Vagina (tissue), 2 donors: Measurements from ENCODE around the gene S100A12. TPM values are rescaled to one million over a fixed set of nuclear protein-coding genes. Genes with fewer than 3 reads are reported as not detected.

Source experiments
- DNase-seq, 2 donors: peaks; one replicate each; pipeline ENCODE4 v3.0.0-alpha.2; 2017; ENCODE audit errors: extremely low spot score in 2 of 2
- H3K27ac ChIP-seq: fragments of 200-600 bp; sonication (generic); one replicate; pipeline ENCODE4 v1.5.1; 2019
- H3K27me3 ChIP-seq: fragments of 200-600 bp; sonication (generic); one replicate; pipeline ENCODE4 v1.5.1; 2019
- H3K36me3 ChIP-seq, 2 donors: fragments of 200-600 bp; sonication (generic); one replicate each; pipeline ENCODE4 v1.5.1; 2017 to 2019
- H3K4me1 ChIP-seq: fragments of 200-600 bp; sonication (generic); one replicate; pipeline ENCODE4 v1.5.1; 2019
- H3K4me3 ChIP-seq, 2 donors: fragments of 200-600 bp; sonication (generic); 1 replicate in 1 of 2; 2 replicates in 1 of 2; pipeline ENCODE4 v1.5.1; 2016 to 2019
- H3K9me3 ChIP-seq: fragments of 200-600 bp; sonication (generic); one replicate; pipeline ENCODE4 v1.5.1; 2019
- CTCF ChIP-seq, 3 experiments: fragments of 450-650 bp in 2 of 3; fragments of 200-600 bp in 1 of 3; sonication (generic) in 1 of 3; IDR thresholded peaks; one replicate each; pipeline ENCODE4 v1.5.1; 2017 to 2019; ENCODE audit warnings: antibody characterized with exemption in 3 of 3, mild to moderate bottlenecking in 2 of 3, moderate library complexity in 2 of 3
- POLR2A ChIP-seq, 2 donors: fragments of 450-650 bp; IDR thresholded peaks; one replicate each; pipeline ENCODE4 v1.6.1; 2017; ENCODE audit warnings: antibody characterized with exemption in 2 of 2, mild to moderate bottlenecking in 2 of 2, moderate library complexity in 2 of 2
- POLR2AphosphoS5 ChIP-seq, 2 donors: sonication (generic); formaldehyde crosslinking; IDR thresholded peaks; one replicate each; pipeline ENCODE4 v1.9.0; 2017; ENCODE audit warnings: antibody characterized with exemption in 2 of 2, mild to moderate bottlenecking in 2 of 2, low read depth in 1 of 2; ENCODE audit not compliant: insufficient read depth in 1 of 2
- intact Hi-C: fragments of 100-400 bp; cut with DNase I; formaldehyde crosslinking; loops from one replicate; pipeline ENCODE4 v1.15.1; 2023
- total RNA-seq: library from RNA; depleted of rRNA; stranded (reverse); fragments of >200 nt; gene quantifications from one replicate; pipeline ENCODE4 v1.2.3, GENCODE V29; 2016

Gene S100A12
- total RNA-seq, 1 donor from 2014 or later, result 4.2 TPM

DNA sequence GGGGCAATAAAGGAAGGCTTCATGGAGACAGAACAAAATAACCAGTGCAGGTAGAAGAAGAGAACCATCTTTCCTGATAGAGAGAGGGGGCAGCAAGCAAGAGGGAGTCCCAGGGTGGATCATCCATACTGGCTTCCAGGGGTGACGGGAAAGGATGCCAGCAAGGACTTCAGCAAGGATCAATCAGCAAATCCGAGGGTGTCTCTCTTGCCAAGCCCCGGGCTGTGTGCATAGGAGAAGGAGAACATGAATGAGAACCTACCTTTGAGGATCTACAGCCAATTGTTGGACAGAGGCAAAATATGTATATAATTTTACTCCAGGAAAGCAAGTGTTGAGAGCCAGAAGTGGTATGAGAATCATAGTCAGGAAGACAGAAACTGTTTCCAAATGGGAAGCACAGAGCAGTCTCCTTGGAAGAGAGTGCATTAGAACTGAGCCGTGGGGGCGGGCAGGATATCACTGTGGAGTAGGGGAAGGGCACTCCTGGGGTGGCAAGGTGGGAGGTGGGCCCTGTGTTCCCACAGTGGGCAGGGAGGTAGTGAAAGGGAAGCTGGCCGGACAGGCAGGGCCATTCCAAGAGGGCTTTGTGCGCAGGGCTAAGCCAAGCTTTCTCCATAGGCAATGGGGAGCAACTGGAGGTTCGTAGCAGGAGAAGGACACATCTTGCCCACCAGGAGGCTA lies 18.9 kb downstream of the S100A12 start:
- intact Hi-C loops, result loop anchor here (10.0 kb wide), 1 partner anchor 108 kb away; the partner anchor contains the start of gene S100A7
- Histone ChIP-seq H3K27me3 (no peaks in the 10 kb centered on the region), H3K4me1 (no peaks in the 10 kb centered on the region), H3K4me3 (no peak overlapping the region), H3K27ac (peak overlapping the region; percentile 36), H3K36me3 (no peaks in the 10 kb centered on the region), H3K9me3 (no peaks in the 10 kb centered on the region)
- TF ChIP-seq POLR2A (IDR thresholded peaks at IDR 0.05) (no peak), CTCF (IDR thresholded peaks at IDR 0.05) (no peak), POLR2AphosphoS5 (IDR thresholded peaks at IDR 0.05; ENCODE audit: insufficient read depth in 1 of 2, low read depth in 1 of 2) (no peak)
- DNase-seq, result peak; percentile 75 to 82

DNA sequence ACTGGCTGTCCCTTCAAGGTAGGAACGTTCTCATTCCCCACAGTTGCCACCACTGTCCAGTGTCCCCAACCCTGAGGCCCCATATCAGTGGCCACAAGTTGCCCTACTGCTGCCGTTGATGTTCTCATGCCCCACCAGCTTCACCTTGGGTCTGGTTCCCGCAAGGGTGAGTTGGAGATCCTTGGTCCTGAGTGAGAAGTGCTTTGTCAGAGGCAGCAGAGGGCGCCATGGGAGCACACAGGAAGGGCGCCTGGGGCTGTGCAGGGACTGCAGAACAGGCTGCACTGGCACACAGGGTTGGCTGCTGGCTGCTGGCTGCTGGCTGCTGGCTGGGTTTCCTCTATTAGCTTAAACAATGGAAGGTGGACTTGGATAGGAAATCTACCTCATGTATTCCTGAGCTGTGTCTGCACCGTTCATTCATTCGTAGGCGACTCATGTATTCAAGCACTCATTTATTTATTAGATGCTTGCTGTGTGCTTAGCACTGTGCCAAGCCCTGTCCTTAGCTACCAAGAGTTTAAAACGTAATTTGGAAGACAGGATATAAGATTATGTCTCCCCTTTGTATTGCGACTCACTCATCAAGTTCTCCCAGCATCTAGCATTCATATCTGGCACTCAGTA lies 19.9 kb downstream of the S100A12 start:
- no peaks in the 10 kb centered on the region for H3K9me3 ChIP-seq
- no peaks in the 10 kb centered on the region for H3K4me1 ChIP-seq
- intact Hi-C loops, result loop anchor here (2.0 to 10.0 kb wide), 2 partner anchors 109 to 139 kb away; partner anchors contain the start of gene S100A7
- H3K4me3 ChIP-seq, result no peak overlapping the region
- no peaks in the 10 kb centered on the region for H3K36me3 ChIP-seq
- no peaks in the 10 kb centered on the region for H3K27me3 ChIP-seq
- no peak for TF ChIP-seq POLR2AphosphoS5 (IDR thresholded peaks at IDR 0.05; ENCODE audit: insufficient read depth in 1 of 2, low read depth in 1 of 2)
- no peak for TF ChIP-seq CTCF (IDR thresholded peaks at IDR 0.05)
- TF ChIP-seq POLR2A (IDR thresholded peaks at IDR 0.05), result no peak
- no peak overlapping the region for H3K27ac ChIP-seq
- peak; percentile 86 to 89 for DNase-seq

DNA sequence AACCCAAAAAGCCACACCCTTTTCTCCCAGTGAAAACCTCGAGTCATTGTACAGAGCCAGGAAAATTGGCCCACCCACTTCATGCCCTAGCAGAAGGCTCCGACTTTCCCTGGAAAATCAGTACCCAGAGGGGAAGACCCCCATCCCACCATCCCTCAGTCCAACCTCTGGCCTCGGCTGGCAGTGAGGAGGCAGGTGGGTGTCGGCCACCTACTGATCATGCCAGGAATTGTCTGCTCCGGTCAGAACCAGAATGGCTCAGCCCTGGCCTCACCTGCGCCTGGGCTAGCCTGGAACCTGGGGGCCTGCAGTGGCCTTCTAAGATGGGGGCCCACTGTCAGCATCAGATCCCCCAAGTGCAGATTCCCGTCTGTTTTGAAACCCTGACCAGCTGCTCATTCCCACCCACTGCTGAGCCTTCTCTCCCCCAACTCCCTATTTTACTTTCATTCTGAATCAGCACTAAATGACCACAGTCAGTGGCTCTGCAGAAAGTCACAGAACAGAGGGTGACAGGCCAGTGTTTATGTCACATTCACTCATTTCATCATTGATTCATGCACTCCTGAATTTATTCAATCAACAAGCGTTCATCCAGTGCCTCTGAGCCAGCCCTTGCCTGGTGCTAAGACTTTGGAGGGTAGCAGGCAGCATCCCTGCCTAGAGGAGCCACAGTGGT lies 20.8 kb downstream of the S100A12 start:
- DNase-seq, result peak; percentile 37 to 67
- Histone ChIP-seq H3K9me3 (no peaks in the 10 kb centered on the region), H3K27me3 (no peaks in the 10 kb centered on the region), H3K27ac (no peak overlapping the region), H3K4me3 (no peak overlapping the region), H3K36me3 (no peaks in the 10 kb centered on the region), H3K4me1 (no peaks in the 10 kb centered on the region)
- intact Hi-C loops, result loop anchor here (2.0 to 10.0 kb wide), 2 partner anchors 110 to 140 kb away; partner anchors contain the start of gene S100A7
- TF ChIP-seq POLR2A (IDR thresholded peaks at IDR 0.05) (no peak), CTCF (IDR thresholded peaks at IDR 0.05) (no peak), POLR2AphosphoS5 (IDR thresholded peaks at IDR 0.05; ENCODE audit: insufficient read depth in 1 of 2, low read depth in 1 of 2) (no peak)

DNA sequence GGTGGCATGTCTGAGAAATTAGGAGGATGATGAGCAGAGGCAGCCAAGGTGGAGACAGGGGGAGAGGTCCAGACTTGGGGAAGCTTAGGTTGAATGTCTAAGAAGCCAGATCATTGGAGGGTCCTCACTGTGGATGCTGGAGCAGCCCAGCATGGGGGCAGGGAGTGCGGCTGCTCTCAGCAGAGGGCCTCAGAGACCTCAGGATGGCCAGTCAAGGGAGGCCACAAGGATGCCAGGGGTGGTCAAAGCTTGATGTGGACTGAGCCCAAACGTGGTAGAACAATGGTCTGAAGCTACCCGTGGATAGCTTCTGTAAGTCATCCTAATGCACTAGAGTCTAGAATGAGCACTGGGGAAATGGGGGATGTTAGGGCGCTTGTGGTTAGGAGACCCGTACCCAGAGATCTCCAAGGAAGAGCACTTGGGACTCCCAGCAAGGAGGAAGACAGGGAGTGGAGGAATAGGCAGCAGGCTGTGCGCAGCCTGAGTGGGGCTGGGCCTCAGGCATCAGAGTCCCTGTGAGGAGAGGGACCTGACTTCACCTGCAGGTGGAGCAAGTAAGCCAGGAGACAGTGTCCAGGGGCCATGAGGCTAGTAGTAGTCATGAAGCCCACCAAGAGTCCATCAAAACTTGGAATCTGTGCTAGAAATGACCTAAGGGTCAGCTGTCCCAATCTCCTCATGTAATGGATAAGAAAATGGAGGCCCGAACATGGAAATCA lies 22.0 kb downstream of the S100A12 start:
- Histone ChIP-seq H3K36me3 (no peaks in the 10 kb centered on the region), H3K4me1 (no peaks in the 10 kb centered on the region), H3K4me3 (no peak overlapping the region), H3K27me3 (no peaks in the 10 kb centered on the region), H3K27ac (no peak overlapping the region), H3K9me3 (no peaks in the 10 kb centered on the region)
- no peak for TF ChIP-seq POLR2AphosphoS5 (IDR thresholded peaks at IDR 0.05; ENCODE audit: insufficient read depth in 1 of 2, low read depth in 1 of 2)
- TF ChIP-seq CTCF (IDR thresholded peaks at IDR 0.05), result no peak
- TF ChIP-seq POLR2A (IDR thresholded peaks at IDR 0.05), result no peak
- DNase-seq, result peak; percentile 78 to 87
- intact Hi-C loops, result loop anchor here (10.0 kb wide), 1 partner anchor 111 kb away; the partner anchor contains the start of gene S100A7
